Activated naive CD8-positive, alpha-beta T cell treated with anti-CD3 and anti-CD28 coated beads for 36 hours (primary cell): Measurements from ENCODE around the gene NHS. TPM values are rescaled to one million over a fixed set of nuclear protein-coding genes. Genes with fewer than 3 reads are reported as not detected.
"Not testable (repeated sequence)": the region's sequence is repeated elsewhere in the genome, so short reads cannot be mapped to it uniquely, and the experiment has no call there.

ENCODE experiments used
- DNase-seq: peaks from one replicate; pipeline ENCODE4 v3.0.0; 2021
- H3K27ac Mint-ChIP-seq: one replicate; pipeline ENCODE4 v1.8.0; 2022; ENCODE audit warnings: mild to moderate bottlenecking, moderate library complexity, mixed read lengths
- H3K27me3 Mint-ChIP-seq: one replicate; pipeline ENCODE4 v1.8.0; 2022; ENCODE audit warnings: mild to moderate bottlenecking, mixed read lengths
- H3K36me3 Mint-ChIP-seq: one replicate; pipeline ENCODE4 v1.8.0; 2021; ENCODE audit warnings: mild to moderate bottlenecking, mixed read lengths
- H3K4me1 Mint-ChIP-seq: one replicate; pipeline ENCODE4 v1.8.0; 2021; ENCODE audit warnings: mixed read lengths
- H3K4me3 Mint-ChIP-seq: one replicate; pipeline ENCODE4 v1.8.0; 2022; ENCODE audit warnings: mild to moderate bottlenecking, moderate library complexity, mixed read lengths
- H3K9me3 Mint-ChIP-seq: one replicate; pipeline ENCODE4 v1.8.0; 2022; ENCODE audit warnings: mixed read lengths
- total RNA-seq, 2 experiments: library from RNA; stranded (reverse); gene quantifications; one replicate each; pipeline ENCODE4 v1.2.3, GENCODE V29; 2021

NHS gene
- total RNA-seq, 2 experiments from 2014 or later = 25.6 to 25.8 TPM

- no peak for DNase-seq
- peak overlapping the region; percentile 48 for H3K27ac Mint-ChIP-seq
- no peak overlapping the region for H3K4me3 Mint-ChIP-seq
- H3K4me1 Mint-ChIP-seq = peaks cover 32% of the 10 kb centered on the region
- peaks cover 11% of the 10 kb centered on the region for H3K36me3 Mint-ChIP-seq
- no peaks in the 10 kb centered on the region for H3K27me3 Mint-ChIP-seq
- no peaks in the 10 kb centered on the region for H3K9me3 Mint-ChIP-seq
Measured at GRCh38 chrX:17553469-17553868, 178.5 kb downstream of the NHS start.

GRCh38 chrX:17553961-17554482 is 179.0 kb downstream of the NHS start:
- Mint-ChIP-seq H3K27me3 (no peaks in the 10 kb centered on the region), H3K36me3 (peaks cover 11% of the 10 kb centered on the region), H3K27ac (no peak overlapping the region), H3K4me1 (peaks cover 28% of the 10 kb centered on the region), H3K9me3 (no peaks in the 10 kb centered on the region), H3K4me3 (no peak overlapping the region)
- no peak for DNase-seq

- Mint-ChIP-seq H3K27ac (peak overlapping the region; percentile 45), H3K27me3 (no peaks in the 10 kb centered on the region), H3K4me1 (peaks cover 20% of the 10 kb centered on the region), H3K9me3 (no peaks in the 10 kb centered on the region), H3K4me3 (no peak overlapping the region), H3K36me3 (peaks cover 8% of the 10 kb centered on the region)
- no peak for DNase-seq
Measured at GRCh38 chrX:17554914-17555313, 179.9 kb downstream of the NHS start.

- no peak for DNase-seq
- Mint-ChIP-seq H3K27me3 (no peaks in the 10 kb centered on the region), H3K4me3 (no peak overlapping the region), H3K36me3 (peaks cover 9% of the 10 kb centered on the region), H3K4me1 (peaks cover 14% of the 10 kb centered on the region), H3K9me3 (no peaks in the 10 kb centered on the region), H3K27ac (no peak overlapping the region)
Measured at GRCh38 chrX:17555846-17556245, 180.8 kb downstream of the NHS start.

GRCh38 chrX:17559728-17560379 is 184.9 kb downstream of the NHS start:
- H3K4me1 Mint-ChIP-seq = peaks cover 22% of the 10 kb centered on the region

GRCh38 chrX:17560385-17560784 is 185.4 kb downstream of the NHS start:
- no peak for DNase-seq
- Mint-ChIP-seq H3K9me3 (peaks cover 4% of the 10 kb centered on the region), H3K27ac (no peak overlapping the region)

More at GRCh38 chrX:17559728-17560379, 184.9 kb downstream of the NHS start:
- Mint-ChIP-seq H3K27me3 (no peaks in the 10 kb centered on the region), H3K9me3 (peaks cover 4% of the 10 kb centered on the region), H3K27ac (no peak overlapping the region), H3K4me3 (no peak overlapping the region), H3K36me3 (peaks cover 8% of the 10 kb centered on the region)
- no peak for DNase-seq

GRCh38 chrX:17563076-17563475 is 188.1 kb downstream of the NHS start:
- peak overlapping the region; percentile 89 for H3K27ac Mint-ChIP-seq
- peak overlapping the region; percentile 47 for H3K4me3 Mint-ChIP-seq
- peaks cover 28% of the 10 kb centered on the region for H3K4me1 Mint-ChIP-seq
- no peaks in the 10 kb centered on the region for H3K27me3 Mint-ChIP-seq
- peaks cover 16% of the 10 kb centered on the region for H3K36me3 Mint-ChIP-seq
- H3K9me3 Mint-ChIP-seq = peaks cover 4% of the 10 kb centered on the region
- no peak for DNase-seq

More at GRCh38 chrX:17560385-17560784, 185.4 kb downstream of the NHS start:
- H3K4me3 Mint-ChIP-seq = no peak overlapping the region
- peaks cover 22% of the 10 kb centered on the region for H3K4me1 Mint-ChIP-seq
- no peaks in the 10 kb centered on the region for H3K27me3 Mint-ChIP-seq
- H3K36me3 Mint-ChIP-seq = peaks cover 8% of the 10 kb centered on the region

- DNase-seq = no peak
- Mint-ChIP-seq H3K36me3 (peaks cover 16% of the 10 kb centered on the region), H3K4me1 (peaks cover 29% of the 10 kb centered on the region), H3K9me3 (peaks cover 4% of the 10 kb centered on the region), H3K27me3 (no peaks in the 10 kb centered on the region), H3K27ac (peak overlapping the region; percentile 89), H3K4me3 (peak overlapping the region; percentile 47)
Measured at GRCh38 chrX:17563515-17563914, 188.5 kb downstream of the NHS start.

- H3K36me3 Mint-ChIP-seq = peaks cover 21% of the 10 kb centered on the region
- peak overlapping the region; percentile 89 for H3K27ac Mint-ChIP-seq
- peaks cover 33% of the 10 kb centered on the region for H3K4me1 Mint-ChIP-seq
- no peaks in the 10 kb centered on the region for H3K27me3 Mint-ChIP-seq
- DNase-seq = no peak
- peaks cover 4% of the 10 kb centered on the region for H3K9me3 Mint-ChIP-seq
- no peak overlapping the region for H3K4me3 Mint-ChIP-seq
Measured at GRCh38 chrX:17564689-17565409, 189.8 kb downstream of the NHS start.

- DNase-seq = no peak
- Mint-ChIP-seq H3K27me3 (peaks cover 3% of the 10 kb centered on the region), H3K4me1 (peaks cover 46% of the 10 kb centered on the region), H3K4me3 (no peak overlapping the region), H3K36me3 (peaks cover 33% of the 10 kb centered on the region), H3K27ac (no peak overlapping the region), H3K9me3 (peaks cover 2% of the 10 kb centered on the region)
Measured at GRCh38 chrX:17566740-17567139, 191.7 kb downstream of the NHS start.

- peak overlapping the region; percentile 72 for H3K27ac Mint-ChIP-seq
- H3K36me3 Mint-ChIP-seq = peaks cover 36% of the 10 kb centered on the region
- peaks cover 4% of the 10 kb centered on the region for H3K9me3 Mint-ChIP-seq
- peaks cover 45% of the 10 kb centered on the region for H3K4me1 Mint-ChIP-seq
- DNase-seq = no peak
- H3K27me3 Mint-ChIP-seq = peaks cover 6% of the 10 kb centered on the region
- no peak overlapping the region for H3K4me3 Mint-ChIP-seq
Measured at GRCh38 chrX:17567187-17567586, 192.2 kb downstream of the NHS start.

- Mint-ChIP-seq H3K4me3 (no peak overlapping the region), H3K27me3 (peaks cover 6% of the 10 kb centered on the region), H3K27ac (peak overlapping the region; percentile 72), H3K9me3 (peaks cover 4% of the 10 kb centered on the region), H3K4me1 (peaks cover 42% of the 10 kb centered on the region), H3K36me3 (peaks cover 36% of the 10 kb centered on the region)
- DNase-seq = no peak
Measured at GRCh38 chrX:17567821-17568220, 192.8 kb downstream of the NHS start.

GRCh38 chrX:17568804-17569203 is 193.8 kb downstream of the NHS start:
- not testable (repeated sequence) for DNase-seq, H3K9me3 Mint-ChIP-seq, H3K4me3 Mint-ChIP-seq, H3K27me3 Mint-ChIP-seq, H3K27ac Mint-ChIP-seq
- peaks cover 40% of the 10 kb centered on the region for H3K36me3 Mint-ChIP-seq
- H3K4me1 Mint-ChIP-seq = peaks cover 32% of the 10 kb centered on the region

GRCh38 chrX:17579026-17579425 is 204.0 kb downstream of the NHS start:
- H3K9me3 Mint-ChIP-seq = peaks cover 4% of the 10 kb centered on the region
- H3K36me3 Mint-ChIP-seq = peaks cover 7% of the 10 kb centered on the region
- peaks cover 7% of the 10 kb centered on the region for H3K4me1 Mint-ChIP-seq
- no peak for DNase-seq
- H3K27ac Mint-ChIP-seq = no peak overlapping the region
- peaks cover 20% of the 10 kb centered on the region for H3K27me3 Mint-ChIP-seq
- H3K4me3 Mint-ChIP-seq = no peak overlapping the region

GRCh38 chrX:17580539-17581152 is 205.6 kb downstream of the NHS start:
- Mint-ChIP-seq H3K9me3 (no peaks in the 10 kb centered on the region), H3K27me3 (peaks cover 15% of the 10 kb centered on the region), H3K27ac (no peak overlapping the region), H3K4me1 (peaks cover 7% of the 10 kb centered on the region), H3K4me3 (no peak overlapping the region), H3K36me3 (no peaks in the 10 kb centered on the region)
- no peak for DNase-seq
